K562 (cell line): ENCODE data around the gene PITPNM3. TPM values are rescaled to one million over a fixed set of nuclear protein-coding genes. Genes with fewer than 3 reads are reported as not detected.

Source experiments
- ATF1 ChIP-seq, 2 experiments: fragments of 450-650 bp in 1 of 2; IDR thresholded peaks; 2 replicates each; pipeline ENCODE4 v1.6.1; 2016; ENCODE audit warnings: missing compliant biosample characterization in 1 of 2, missing genetic modification characterization in 1 of 2
- ATF3 ChIP-seq, 2 experiments: fragments of 450-650 bp in 1 of 2; sonication (generic) in 1 of 2; formaldehyde crosslinking in 1 of 2; IDR thresholded peaks in 1 of 2; conservative IDR thresholded peaks in 1 of 2; 2 replicates each; pipeline versions ENCODE4 v1.6.1 to v1.8.1; 2016 to 2023; ENCODE audit warnings: mild to moderate bottlenecking in 2 of 2, moderate library complexity in 2 of 2, inconsistent platforms in 1 of 2, missing genetic modification reagents in 1 of 2
- BHLHE40 ChIP-seq: IDR thresholded peaks from 2 replicates; pipeline ENCODE4 v1.6.1; 2011; ENCODE audit warnings: low read length, improper control_type of control experiment
- ESRRA ChIP-seq: fragments of 450-650 bp; IDR thresholded peaks from 2 replicates; pipeline ENCODE4 v1.6.1; 2014; ENCODE audit warnings: low read depth, mild to moderate bottlenecking, moderate library complexity, borderline replicate concordance
- MNT ChIP-seq, 2 experiments: fragments of 450-650 bp; conservative IDR thresholded peaks; 2 replicates each; pipeline ENCODE4 v1.6.1; 2017; ENCODE audit warnings: mild to moderate bottlenecking in 2 of 2, moderate library complexity in 2 of 2
- NEUROD1 ChIP-seq: fragments of 150-350 bp; IDR thresholded peaks from 2 replicates; pipeline ENCODE4 v1.6.1; 2014; ENCODE audit warnings: borderline replicate concordance, low read length, low read depth; ENCODE audit not compliant: partially characterized antibody
- OTX1 ChIP-seq: fragments of 450-650 bp; formaldehyde crosslinking; IDR thresholded peaks from 2 replicates; pipeline ENCODE4 v1.4.0; 2022; ENCODE audit warnings: mild to moderate bottlenecking
- THAP12 ChIP-seq: fragments of 250-450 bp; sonication (Bioruptor Pico); IDR thresholded peaks from 2 replicates; pipeline ENCODE4 v1.9.0; 2021; ENCODE audit warnings: mild to moderate bottlenecking, inconsistent platforms
- TRIM24 ChIP-seq, 2 experiments: fragments of 450-650 bp; IDR thresholded peaks; 2 replicates each; pipeline ENCODE4 v1.6.1; 2016
- VEZF1 ChIP-seq: fragments of 200-800 bp; sonication (Bioruptor generic); IDR thresholded peaks from 2 replicates; pipeline ENCODE4 v1.6.1; 2017; ENCODE audit warnings: missing genetic modification characterization, missing compliant biosample characterization
- ZBTB12 ChIP-seq: fragments of 250-450 bp; sonication (Bioruptor Pico); IDR thresholded peaks from 2 replicates; pipeline ENCODE4 v1.4.0; 2020
- ZNF121 ChIP-seq: sonication (generic); formaldehyde crosslinking; conservative IDR thresholded peaks from 2 replicates; pipeline ENCODE4 v1.8.0; 2022; ENCODE audit warnings: missing genetic modification reagents
- ZNF280A ChIP-seq: fragments of 450-650 bp; IDR thresholded peaks from 2 replicates; pipeline ENCODE4 v1.6.1; 2018; ENCODE audit warnings: mild to moderate bottlenecking, low read depth; ENCODE audit not compliant: partially characterized antibody
- ZNF584 ChIP-seq: fragments of 200-800 bp; sonication (Bioruptor generic); IDR thresholded peaks from 2 replicates; pipeline ENCODE4 v1.6.1; 2016; ENCODE audit warnings: low read depth, mild to moderate bottlenecking, missing genetic modification characterization, missing compliant biosample characterization
- polyA plus RNA-seq, 8 experiments: library from polyadenylated mRNA; depleted of rRNA in 4 of 8; stranded (reverse) in 5 of 8; unstranded in 3 of 8; fragments of >200 nt; fragmentation: Nextera tagmentation in 2 of 8; fragmentation: Illumina TruSeq in 1 of 8; extraction: Ambion mirVana in 2 of 8; extraction: Trizol in 1 of 8; gene quantifications; 2 replicates each; pipeline versions ENCODE4 v1.2.1 to v1.2.3, GENCODE V29; 2011 to 2014; ENCODE audit warnings: inconsistent platforms in 1 of 8, missing spikeins in 1 of 8
- total RNA-seq, 7 experiments: library from RNA; depleted of rRNA in 6 of 7; stranded (reverse); fragments of >200 nt in 6 of 7; fragmentation: Illumina TruSeq in 2 of 7; extraction: Trizol in 2 of 7; gene quantifications; 2 replicates each; pipeline versions ENCODE4 v1.2.1 to v1.2.3, GENCODE V29; 2011 to 2021; ENCODE audit warnings: low replicate concordance in 1 of 7

The PITPNM3 gene
- total and polyA plus RNA-seq, 9 of the 15 experiments (the other 6 are each of a cell fraction or from before 2014, with no cell fraction given): 0.14 to 0.38 (median 0.22) TPM; not detected in 2

GRCh38 chr17:6574687-6575595 is 18.6 kb upstream of the PITPNM3 start (continued):
- peak; percentile 46; the same call in 1 of the 2 replicates for TF ChIP-seq VEZF1
- TF ChIP-seq TRIM24 (IDR thresholded peaks at IDR 0.05): peak; percentile 27 to 35; a peak in 1 of 4 replicates
- TF ChIP-seq BHLHE40: peak; percentile 27; the same call in 1 of the 2 replicates
- no peak for TF ChIP-seq ZNF280A
- peak; percentile 51; the same call in 1 of the 2 replicates for TF ChIP-seq ESRRA
- TF ChIP-seq ZNF121 (CRISPR knock-in tag): no peak
- TF ChIP-seq MNT (conservative IDR thresholded peaks at IDR 0.05): peak in 1 of 2 experiments; percentile 44; a peak in 1 of 4 replicates
- no peak; the same call in 1 of the 2 replicates for TF ChIP-seq OTX1 (CRISPR knock-in tag)
- TF ChIP-seq ATF3 (IDR thresholded peaks at IDR 0.05): peak; percentile 52; the same call in 1 of the 2 replicates
- TF ChIP-seq ATF3 (CRISPR knock-in tag; conservative IDR thresholded peaks at IDR 0.05): no peak
- TF ChIP-seq ATF1 (CRISPR knock-in tag; IDR thresholded peaks at IDR 0.05): no peak
- TF ChIP-seq ATF1 (tag; IDR thresholded peaks at IDR 0.05): no peak
- TF ChIP-seq THAP12 (CRISPR knock-in tag): no peak
- TF ChIP-seq ZBTB12 (CRISPR knock-in tag): no peak
- peak; percentile 20 for TF ChIP-seq NEUROD1
- TF ChIP-seq ZNF584: peak; percentile 54
